NCI-H2107 (cell line): Measurements from ENCODE around the gene IGF1R.
A peak's percentile ranks its signal among the peaks of the same experiment; 100 is the strongest.
"Not testable (repeated sequence)": the region's sequence is repeated elsewhere in the genome, so short reads cannot be mapped to it uniquely, and the experiment has no call there.

Experiments used
- DNase-seq: peaks from one replicate; lab custom pipeline; 2025; lab: John Stamatoyannopoulos, UW

The IGF1R gene

GRCh38 chr15:98647774-98648653 lies at the start of gene IGF1R:
Gene IGF1R (plus strand): TSS chr15:98648539. CDS start chr15:98649582, 1,043 bp downstream.
- DNase-seq = peak; percentile 32

GRCh38 chr15:98599909-98600691 lies 48.2 kb upstream of the IGF1R start:
- no peak for DNase-seq

GRCh38 chr15:98604983-98605382 lies 43.4 kb upstream of the IGF1R start:
- no peak for DNase-seq

- DNase-seq = no peak
Observed at GRCh38 chr15:98609144-98609852, 39.0 kb upstream of the IGF1R start.

GRCh38 chr15:98610991-98611390 lies 37.3 kb upstream of the IGF1R start:
- no peak for DNase-seq

GRCh38 chr15:98611808-98612207 lies 36.5 kb upstream of the IGF1R start:
- no peak for DNase-seq

GRCh38 chr15:98612490-98613110 lies 35.7 kb upstream of the IGF1R start:
- DNase-seq = no peak

- no peak for DNase-seq
Observed at GRCh38 chr15:98614681-98615080, 33.7 kb upstream of the IGF1R start.

- no peak for DNase-seq
Observed at GRCh38 chr15:98616397-98616796, 31.9 kb upstream of the IGF1R start.

- no peak for DNase-seq
Observed at GRCh38 chr15:98617328-98617980, 30.9 kb upstream of the IGF1R start.

GRCh38 chr15:98618576-98618975 lies 29.8 kb upstream of the IGF1R start:
- DNase-seq = not testable (repeated sequence)

GRCh38 chr15:98620020-98620419 lies 28.3 kb upstream of the IGF1R start:
- no peak for DNase-seq

- DNase-seq = no peak
Observed at GRCh38 chr15:98621021-98621420, 27.3 kb upstream of the IGF1R start.

- DNase-seq = no peak
Observed at GRCh38 chr15:98625614-98626013, 22.7 kb upstream of the IGF1R start.

GRCh38 chr15:98626153-98626552 lies 22.2 kb upstream of the IGF1R start:
- no peak for DNase-seq

- DNase-seq = no peak
Observed at GRCh38 chr15:98628216-98628615, 20.1 kb upstream of the IGF1R start.

GRCh38 chr15:98635848-98636247 lies 12.5 kb upstream of the IGF1R start:
- no peak for DNase-seq

GRCh38 chr15:98643115-98643514 lies 5.2 kb upstream of the IGF1R start:
- DNase-seq = no peak

GRCh38 chr15:98646546-98647025 lies 1.8 kb upstream of the IGF1R start:
- DNase-seq = no peak

GRCh38 chr15:98647026-98647773 lies 1.1 kb upstream of the IGF1R start:
- DNase-seq = no peak
